Subcutaneous adipose tissue (tissue), 4 donors: ENCODE results near the gene FOXN3. TPM values are rescaled to one million over a fixed set of nuclear protein-coding genes. Genes with fewer than 3 reads are reported as not detected.

Experiments
- total RNA-seq, 4 donors: library from RNA; depleted of rRNA; stranded (reverse); fragments of >200 nt; gene quantifications; one replicate each; pipeline ENCODE4 v1.1.0, GENCODE V29; 2016
- TF ChIP-seq, protein P1 (sequence below): fragments of 450-650 bp; IDR thresholded peaks from one replicate; pipeline ENCODE4 v1.5.1; 2016; ENCODE audit warnings: low read depth, mild to moderate bottlenecking, control low read depth, antibody characterized with exemption, moderate library complexity

Gene FOXN3
- total RNA-seq, 4 donors from 2014 or later, result 153 to 173 (median 171) TPM

DNA sequence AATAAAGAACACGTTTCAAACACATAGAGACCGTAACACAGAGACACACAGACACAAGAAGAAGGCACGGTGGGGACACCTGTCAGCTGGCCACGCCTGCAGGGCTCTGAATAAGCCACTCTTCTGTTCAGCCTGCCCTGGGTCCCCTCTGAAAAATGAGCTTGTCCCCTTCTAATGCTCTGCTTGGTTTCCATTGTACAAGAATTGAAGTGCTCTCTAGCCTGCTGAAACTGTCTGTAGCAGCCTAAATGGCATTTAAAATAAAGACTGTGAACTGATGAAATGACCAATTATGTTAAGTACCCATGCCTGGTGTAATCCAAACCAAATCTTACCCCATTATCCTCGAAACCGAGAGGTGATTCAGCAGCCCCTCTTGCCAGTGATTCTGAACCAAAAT, 139.8 kb downstream of the FOXN3 start:
- TF ChIP-seq, protein P1, sequence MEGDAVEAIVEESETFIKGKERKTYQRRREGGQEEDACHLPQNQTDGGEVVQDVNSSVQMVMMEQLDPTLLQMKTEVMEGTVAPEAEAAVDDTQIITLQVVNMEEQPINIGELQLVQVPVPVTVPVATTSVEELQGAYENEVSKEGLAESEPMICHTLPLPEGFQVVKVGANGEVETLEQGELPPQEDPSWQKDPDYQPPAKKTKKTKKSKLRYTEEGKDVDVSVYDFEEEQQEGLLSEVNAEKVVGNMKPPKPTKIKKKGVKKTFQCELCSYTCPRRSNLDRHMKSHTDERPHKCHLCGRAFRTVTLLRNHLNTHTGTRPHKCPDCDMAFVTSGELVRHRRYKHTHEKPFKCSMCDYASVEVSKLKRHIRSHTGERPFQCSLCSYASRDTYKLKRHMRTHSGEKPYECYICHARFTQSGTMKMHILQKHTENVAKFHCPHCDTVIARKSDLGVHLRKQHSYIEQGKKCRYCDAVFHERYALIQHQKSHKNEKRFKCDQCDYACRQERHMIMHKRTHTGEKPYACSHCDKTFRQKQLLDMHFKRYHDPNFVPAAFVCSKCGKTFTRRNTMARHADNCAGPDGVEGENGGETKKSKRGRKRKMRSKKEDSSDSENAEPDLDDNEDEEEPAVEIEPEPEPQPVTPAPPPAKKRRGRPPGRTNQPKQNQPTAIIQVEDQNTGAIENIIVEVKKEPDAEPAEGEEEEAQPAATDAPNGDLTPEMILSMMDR, result no peak

DNA sequence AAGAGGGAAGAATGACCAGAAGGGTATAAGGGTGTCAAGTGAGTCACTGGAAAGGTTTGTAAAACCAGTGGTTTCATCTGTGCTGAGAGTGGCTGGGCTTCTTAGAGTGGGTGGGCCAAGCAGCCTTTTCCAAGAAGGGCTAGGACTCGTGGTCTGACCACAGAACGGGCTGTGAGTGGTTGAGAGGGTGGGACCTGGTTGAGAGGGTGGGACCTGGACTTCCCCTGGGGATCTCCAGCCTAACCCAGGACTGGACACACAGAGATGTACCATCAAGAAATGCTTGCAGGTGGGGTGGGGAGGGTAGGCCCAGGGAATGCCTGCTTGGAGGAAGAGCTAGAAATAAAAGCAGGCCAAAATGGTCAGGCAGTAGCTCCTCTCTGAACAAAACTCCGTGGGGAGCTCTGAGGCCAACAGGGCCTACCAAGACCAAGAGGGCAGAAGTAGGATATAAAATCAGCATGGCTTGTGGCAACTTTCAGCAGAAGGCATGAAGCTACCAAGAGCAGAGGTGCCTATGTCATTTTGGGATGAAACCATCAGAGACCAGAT, 140.5 kb downstream of the FOXN3 start:
- TF ChIP-seq, protein P1, result no peak

DNA sequence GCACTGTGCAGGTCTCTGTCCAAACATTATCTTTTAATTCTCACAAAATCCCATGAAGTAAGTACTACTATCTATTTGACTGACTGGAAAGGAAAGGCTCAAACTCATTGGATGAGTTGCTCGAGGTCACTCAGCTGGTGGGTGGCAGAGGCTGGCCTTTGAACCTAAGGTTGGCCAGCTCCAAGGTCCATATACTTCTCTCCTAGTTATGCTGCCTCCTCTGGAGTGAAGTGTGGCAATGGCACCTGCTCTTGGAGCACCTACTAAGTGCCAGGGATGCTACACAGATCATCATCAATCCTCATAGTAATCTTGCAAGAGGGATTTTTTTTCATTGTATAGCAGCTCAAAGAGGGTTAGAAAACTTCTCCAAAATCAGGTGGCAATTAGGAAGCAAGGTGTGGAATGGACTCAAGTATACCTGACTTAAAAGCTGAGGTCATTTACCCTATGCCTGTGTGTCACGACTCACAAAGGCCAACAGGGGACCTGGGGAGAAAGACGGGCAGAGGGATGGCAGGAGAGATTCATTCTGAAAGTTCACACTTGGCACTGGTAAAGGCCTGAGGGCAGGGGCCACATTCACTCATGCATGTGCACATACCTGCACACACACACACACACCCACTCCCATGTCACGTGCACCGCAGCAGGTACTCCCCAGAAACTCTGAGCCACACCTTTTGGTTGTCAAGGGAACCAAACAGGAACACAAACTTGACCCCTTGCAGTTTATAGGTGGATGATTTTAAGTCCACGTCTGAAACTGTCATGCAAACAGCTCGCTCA, 146.4 kb downstream of the FOXN3 start:
- TF ChIP-seq, protein P1, result no peak

DNA sequence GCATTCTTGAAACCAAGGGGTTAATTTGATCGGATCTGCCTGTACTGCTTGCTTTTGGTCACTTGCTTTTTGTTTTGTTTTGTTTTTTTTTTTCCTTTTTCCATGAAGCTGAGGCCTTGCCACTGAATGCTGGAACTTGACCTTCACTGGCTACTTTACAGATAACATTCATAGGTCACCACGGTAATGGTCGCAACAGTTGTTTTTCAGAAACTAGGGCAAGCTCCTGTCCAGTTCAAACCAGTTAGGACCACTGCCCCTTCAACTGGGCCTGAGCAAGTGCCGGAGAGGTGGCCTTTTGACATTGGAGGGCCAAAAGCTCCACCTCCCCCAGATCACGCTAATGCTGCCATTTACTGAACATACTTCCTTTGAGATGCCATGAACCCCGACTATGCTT, 147.6 kb downstream of the FOXN3 start:
- TF ChIP-seq, protein P1, result no peak

DNA sequence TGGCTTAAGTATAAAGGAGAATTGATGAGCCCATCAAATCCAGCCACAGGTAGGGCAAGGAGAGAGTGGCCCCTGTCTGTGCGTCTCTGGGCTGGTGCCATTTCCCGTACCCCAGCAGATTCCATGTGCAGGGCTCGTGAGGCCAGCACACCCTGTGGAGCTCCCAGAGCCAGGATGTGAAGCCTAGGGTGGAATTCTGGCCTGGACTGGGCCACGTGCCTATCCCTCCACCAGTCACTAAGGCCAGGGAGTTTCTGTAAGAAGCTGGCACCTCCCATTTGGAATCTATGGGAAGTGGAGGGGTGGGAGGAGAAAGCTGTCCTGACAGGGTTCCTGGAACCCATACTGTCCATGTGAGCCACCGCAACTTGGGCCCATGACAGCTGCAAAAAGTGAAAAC, 148.5 kb downstream of the FOXN3 start:
- TF ChIP-seq, protein P1, result no peak

DNA sequence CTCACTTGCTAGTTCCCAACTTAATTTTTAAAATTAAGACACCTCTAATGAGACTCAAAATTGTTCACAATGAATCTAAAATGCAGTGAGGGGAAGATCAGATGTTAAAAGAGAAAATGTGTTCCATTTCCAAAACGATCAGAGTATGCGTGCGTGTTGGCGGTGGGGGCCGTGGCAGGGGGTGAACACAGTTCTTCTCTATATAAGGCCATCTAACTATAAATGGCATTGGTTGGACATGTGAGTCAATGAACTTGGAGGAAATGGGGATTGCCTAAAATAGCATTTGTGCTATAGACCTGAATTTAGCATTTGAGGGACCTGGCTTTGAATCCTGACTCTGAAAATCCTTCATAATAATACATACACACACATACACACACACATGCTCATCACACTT, 149.4 kb downstream of the FOXN3 start:
- TF ChIP-seq, protein P1, result no peak

DNA sequence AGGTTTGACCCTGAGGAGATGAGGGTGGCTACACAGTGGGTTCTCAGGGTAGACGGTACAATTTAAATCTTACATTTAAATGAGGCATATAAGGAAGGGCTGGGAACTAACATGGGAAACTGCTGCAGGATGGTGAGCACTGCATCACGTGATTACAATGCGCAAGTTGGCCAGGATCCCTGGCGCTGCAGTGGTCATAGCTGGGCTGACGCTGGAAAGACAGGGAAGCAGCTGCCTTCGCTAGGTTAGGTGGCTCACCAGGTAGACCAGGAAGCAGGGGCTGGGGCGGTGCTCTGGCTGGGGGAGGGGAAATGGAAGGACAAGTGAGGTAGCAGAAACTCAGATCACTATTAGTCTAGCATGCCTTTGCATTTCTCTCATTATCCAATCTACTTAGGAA, 149.9 kb downstream of the FOXN3 start:
- TF ChIP-seq, protein P1, result no peak
